HCEC 1CT (cell line): ENCODE measurements around the gene ADGRG6.
"Not testable (repeated sequence)": the region's sequence is repeated elsewhere in the genome, so short reads cannot be mapped to it uniquely, and the experiment has no call there.

Source experiments
- DNase-seq: peaks from one replicate; pipeline ENCODE4 v3.0.0-alpha.2; 2017

Gene ADGRG6

DNA sequence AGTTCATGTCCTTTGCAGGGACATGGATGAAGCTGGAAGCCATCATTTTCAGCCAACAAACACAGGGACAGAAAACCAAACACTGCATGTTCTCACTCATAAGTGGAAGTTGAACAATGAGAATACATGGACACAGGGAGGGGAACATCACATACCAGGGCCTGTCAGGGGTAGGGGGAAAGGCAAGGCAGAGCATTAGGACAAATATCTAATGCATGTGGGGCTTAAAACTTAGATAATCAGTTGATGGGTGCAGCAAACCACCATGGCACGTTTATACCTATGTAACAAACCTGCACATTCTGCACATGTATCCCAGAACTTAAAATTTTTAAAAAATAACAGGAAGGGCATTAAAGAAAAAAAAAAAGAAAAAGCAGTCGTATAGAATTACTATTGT is 153.0 kb downstream of the ADGRG6 start:
- DNase-seq = not testable (repeated sequence)

DNA sequence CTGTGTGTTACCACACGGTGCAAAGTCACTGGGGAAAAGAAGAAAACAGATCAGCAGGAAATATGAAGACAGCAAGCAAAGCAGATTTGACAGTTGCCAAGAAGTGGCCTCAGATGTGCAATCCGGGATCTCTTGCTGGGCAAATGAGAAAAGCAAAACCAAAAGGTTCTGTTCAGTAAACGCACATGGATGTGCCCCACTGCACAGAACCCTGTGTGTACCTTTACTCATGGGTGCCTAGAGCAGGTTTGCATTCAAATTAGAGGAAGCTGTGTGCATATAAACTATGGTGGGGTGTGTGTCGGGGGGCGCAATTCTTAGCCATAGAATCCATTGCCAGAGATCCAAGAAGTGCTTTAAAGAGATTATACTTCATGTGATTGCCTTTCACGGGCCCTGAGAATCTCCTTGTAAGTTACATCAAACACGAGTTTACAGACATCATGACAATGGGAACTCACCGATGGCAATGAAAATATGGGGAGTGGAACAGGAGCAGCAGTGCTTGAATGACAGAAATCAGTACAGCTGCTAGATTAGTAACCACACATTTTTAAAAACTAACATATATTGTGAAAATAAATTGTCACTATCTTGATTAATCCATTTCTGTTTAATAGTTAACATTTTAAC is 154.3 kb downstream of the ADGRG6 start:
- DNase-seq = no peak

- no peak for DNase-seq
Observed at GRCh38 chr6:142457638-142458406, 156.0 kb downstream of the ADGRG6 start.

DNA sequence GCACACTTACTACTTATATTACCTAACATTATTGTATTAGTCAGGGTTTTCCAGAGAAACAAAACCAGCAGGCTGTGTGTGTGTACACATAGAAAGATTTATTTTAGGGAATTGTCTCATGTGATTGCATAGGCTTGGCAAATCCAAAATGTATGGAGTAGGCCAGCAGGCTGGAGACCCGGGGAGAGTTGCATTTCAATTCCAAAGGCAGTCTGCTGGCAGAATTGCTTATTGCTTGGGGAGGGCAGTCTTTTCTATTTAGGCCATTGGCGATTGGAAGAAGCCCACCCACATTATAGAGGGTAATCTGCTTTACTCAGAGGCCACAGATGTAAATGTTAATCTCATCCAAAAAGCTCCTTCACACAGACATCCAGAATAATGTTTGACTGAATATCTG is 157.0 kb downstream of the ADGRG6 start:
- no peak for DNase-seq

- peak; percentile 28 for DNase-seq
Observed at GRCh38 chr6:142459271-142459670, 157.5 kb downstream of the ADGRG6 start.

DNA sequence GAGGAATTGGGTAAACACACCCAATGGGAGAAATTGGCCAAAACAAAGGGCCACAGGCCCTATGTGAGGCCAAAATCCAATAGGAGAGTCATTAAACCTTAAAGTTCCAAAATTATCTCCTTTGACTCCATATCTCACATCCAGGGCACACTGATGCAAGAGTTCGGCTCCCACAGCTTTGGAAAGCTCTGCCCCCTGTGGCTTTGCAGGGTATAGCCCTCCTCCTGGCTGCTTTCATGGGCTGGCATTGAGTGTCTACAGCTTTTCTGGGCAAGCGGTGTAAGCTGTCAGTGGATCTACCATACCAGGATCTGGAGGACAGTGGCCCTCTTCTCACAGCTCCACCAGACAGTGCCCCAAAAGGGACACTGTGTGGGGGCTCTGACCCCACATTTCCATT is 160.5 kb downstream of the ADGRG6 start:
- DNase-seq = no peak

- DNase-seq = no peak
Observed at GRCh38 chr6:142463988-142464387, 162.2 kb downstream of the ADGRG6 start.

- DNase-seq = no peak
Observed at GRCh38 chr6:142469220-142469619, 167.4 kb downstream of the ADGRG6 start.

- DNase-seq = no peak
Observed at GRCh38 chr6:142470421-142470820, 168.6 kb downstream of the ADGRG6 start.

DNA sequence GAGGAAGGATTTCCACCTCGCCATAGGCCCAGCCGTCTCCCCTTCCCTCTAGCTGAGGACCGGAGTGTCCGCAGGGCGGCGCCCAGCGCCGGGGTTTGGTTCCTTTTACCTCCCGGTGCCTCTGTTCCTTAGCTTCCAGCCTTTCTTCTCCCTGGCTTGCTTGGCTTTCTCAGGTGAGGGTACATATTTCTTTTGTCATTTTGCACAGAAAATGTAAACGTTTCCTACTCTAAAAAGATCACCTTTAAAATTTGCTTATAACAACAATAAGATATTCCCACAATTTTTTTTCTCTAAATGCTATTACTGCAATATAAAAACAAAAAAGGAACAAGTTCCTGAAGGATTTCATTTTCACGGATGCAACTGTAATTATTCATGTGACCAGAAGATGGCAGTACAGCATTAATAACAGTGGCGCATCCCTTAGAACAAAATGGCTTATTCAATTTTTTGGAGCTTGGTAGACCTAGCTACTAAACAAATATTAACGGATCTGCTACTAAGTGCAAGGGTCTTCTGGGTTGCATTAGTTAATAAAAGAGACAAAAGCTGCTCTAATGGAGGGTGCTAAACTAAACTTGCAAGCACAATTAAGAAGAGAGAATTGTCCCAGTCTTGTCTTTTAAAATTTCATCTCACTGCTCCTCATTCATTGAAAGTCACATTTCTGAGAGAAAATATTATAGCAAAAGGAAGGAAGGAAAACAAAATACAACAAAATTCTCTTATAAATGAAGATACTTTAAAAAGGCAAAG is 172.9 kb downstream of the ADGRG6 start:
- DNase-seq = peak; percentile 58

DNA sequence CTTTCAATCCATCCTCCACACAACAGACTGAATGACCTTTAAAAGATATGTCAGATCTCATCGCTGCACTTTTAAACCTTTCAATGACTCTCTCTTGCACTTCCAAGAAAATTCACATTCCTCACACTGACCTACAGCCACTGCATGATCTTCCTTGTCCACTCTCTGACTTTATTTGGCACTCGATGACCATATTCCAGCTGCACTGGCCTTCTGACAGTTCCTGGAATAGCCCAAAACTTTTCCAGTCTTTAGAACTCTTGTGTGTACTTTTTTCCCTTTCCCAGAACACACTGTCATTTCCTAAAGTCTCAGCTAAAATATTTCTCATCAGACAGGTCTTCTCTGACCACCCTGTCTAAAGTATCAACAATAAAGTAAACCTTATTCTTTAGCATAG is 174.6 kb downstream of the ADGRG6 start:
- DNase-seq = no peak

- DNase-seq = peak; percentile 65
Observed at GRCh38 chr6:142478117-142478516, 176.3 kb downstream of the ADGRG6 start.

GRCh38 chr6:142481466-142481865 is 179.7 kb downstream of the ADGRG6 start:
- peak; percentile 25 for DNase-seq

- DNase-seq = peak; percentile 12
Observed at GRCh38 chr6:142482249-142482648, 180.4 kb downstream of the ADGRG6 start.

DNA sequence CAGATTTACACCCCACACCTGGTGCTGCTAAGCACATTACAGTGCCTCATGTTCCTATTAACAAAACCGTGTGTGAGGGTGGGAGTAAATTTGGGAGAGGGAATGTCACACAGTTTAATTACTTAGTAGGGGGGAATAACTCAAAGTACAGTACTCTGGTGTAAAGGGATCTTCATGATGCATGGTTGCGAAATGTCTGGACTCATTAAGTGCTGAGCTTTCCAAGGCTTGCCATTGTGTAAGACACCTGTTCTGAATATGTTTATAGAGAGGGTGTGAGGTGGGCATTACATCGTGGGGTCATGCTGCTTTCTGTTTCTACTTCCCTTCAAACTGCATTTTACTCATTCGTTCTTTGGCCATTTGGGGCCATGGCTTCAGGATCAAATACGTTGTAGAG is 181.2 kb downstream of the ADGRG6 start:
- no peak for DNase-seq

DNA sequence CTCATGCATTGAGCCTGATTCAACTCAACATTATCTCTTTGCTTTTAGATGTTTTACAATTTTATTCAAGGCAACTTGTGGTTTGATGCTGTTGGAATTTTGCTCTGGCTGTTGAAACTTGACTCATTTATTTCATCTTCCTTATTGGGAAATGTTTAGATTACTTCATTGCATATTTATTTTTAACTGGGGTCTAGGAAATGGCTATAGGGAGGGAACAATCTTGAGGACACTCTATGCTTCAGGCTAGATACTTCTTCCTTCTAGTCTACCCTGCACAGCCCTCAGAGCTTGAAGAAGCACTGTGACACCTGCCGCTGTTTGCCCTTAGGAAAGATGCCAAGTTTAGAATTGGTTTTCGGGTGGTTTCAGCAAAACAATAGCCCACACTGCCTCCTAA is 183.4 kb downstream of the ADGRG6 start:
- DNase-seq = peak; percentile 57

GRCh38 chr6:142489722-142490610 is 188.2 kb downstream of the ADGRG6 start:
- no peak for DNase-seq
